MM.1S (cell line): ENCODE data around the gene TOLLIP.

Source experiments
- CTCF ChIP-seq: fragments of 300-600 bp; sonication (generic); IDR thresholded peaks from 2 replicates; pipeline ENCODE4 v1.5.1; 2016; ENCODE audit warnings: antibody characterized with exemption, low read length, mixed read lengths
- EZH2 ChIP-seq: fragments of 300-600 bp; sonication (generic); optimal IDR thresholded peaks from 2 replicates; pipeline ENCODE3; 2017; ENCODE audit warnings: low read depth, mild to moderate bottlenecking, antibody characterized with exemption, low read length, mixed read lengths
- EZH2phosphoT487 ChIP-seq: fragments of 300-600 bp; sonication (generic); IDR thresholded peaks from 2 replicates; pipeline ENCODE4 v1.6.1; 2018; ENCODE audit warnings: antibody characterized with exemption, low read length

DNA sequence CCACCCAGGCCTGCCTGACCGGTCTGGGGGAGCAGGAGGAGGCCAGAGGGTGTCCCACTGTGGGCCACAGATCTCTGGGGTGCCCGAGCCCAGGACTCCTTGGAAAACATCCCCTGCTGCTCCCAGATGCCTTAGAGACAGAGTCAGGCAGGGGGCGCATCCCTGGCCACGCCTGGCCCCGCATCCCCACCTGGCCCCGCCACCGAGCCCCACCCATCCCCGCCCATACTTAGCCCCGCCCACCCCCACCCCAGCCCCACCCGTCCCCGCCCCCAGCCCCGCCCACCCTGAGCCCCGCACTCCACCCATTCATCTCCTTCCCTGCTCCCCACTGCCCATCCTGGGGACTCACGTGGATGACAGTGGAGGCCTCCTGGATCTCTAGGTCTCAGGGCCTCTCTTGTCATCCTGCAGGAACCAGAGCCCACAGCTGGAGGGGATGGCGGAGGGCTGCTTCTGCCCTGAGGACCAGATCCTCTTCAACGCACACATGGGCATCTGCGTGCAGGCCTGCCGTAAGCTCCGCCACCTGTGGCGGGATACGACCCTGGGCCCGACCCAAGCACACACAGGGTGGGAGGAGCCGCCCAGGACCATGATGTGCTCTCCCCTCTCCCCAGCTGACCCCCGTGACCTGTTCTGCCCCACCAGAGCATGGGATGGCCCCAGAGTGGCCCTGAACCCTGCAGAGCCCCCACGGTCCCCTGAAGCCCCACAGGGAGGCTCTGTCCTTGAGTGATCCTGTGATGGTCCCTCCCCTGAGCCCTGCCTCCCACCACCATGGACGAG, 53.0 kb downstream of the TOLLIP start:
- TF ChIP-seq EZH2phosphoT487 (no peak), CTCF (no peak), EZH2 (no peak)
